Esophagus squamous epithelium (tissue), 4 donors: ENCODE measurements around the gene FRMPD4.

Source experiments
- CTCF ChIP-seq, 6 experiments: fragments of 450-650 bp in 4 of 6; fragments of 200-600 bp in 2 of 6; sonication (generic) in 2 of 6; IDR thresholded peaks; one replicate each; pipeline ENCODE4 v1.5.1; 2016 to 2019; ENCODE audit warnings: antibody characterized with exemption in 6 of 6, mild to moderate bottlenecking in 4 of 6, moderate library complexity in 4 of 6
- POLR2A ChIP-seq, 4 donors: fragments of 450-650 bp; IDR thresholded peaks; one replicate each; pipeline ENCODE4 v1.6.1; 2017; ENCODE audit warnings: antibody characterized with exemption in 4 of 4, mild to moderate bottlenecking in 4 of 4, moderate library complexity in 3 of 4

GRCh38 chrX:12405306-12405705 is 267.0 kb downstream of the FRMPD4 start:
- TF ChIP-seq CTCF (IDR thresholded peaks at IDR 0.05) = no peak
- TF ChIP-seq POLR2A (IDR thresholded peaks at IDR 0.05) = no peak
